Loucy (cell line): ENCODE results near the gene USP34.
"Not testable (repeated sequence)": the region's sequence is repeated elsewhere in the genome, so short reads cannot be mapped to it uniquely, and the experiment has no call there.

Experiments used
- H2AFZ ChIP-seq: fragments of 200-600 bp; sonication (generic); 2 replicates; pipeline ENCODE4 v1.6.0; 2016; ENCODE audit warnings: antibody characterized with exemption, mild to moderate bottlenecking, low read length, moderate library complexity
- H3F3A ChIP-seq: fragments of 200-600 bp; 2 replicates; pipeline ENCODE4 v1.6.0; 2016; ENCODE audit warnings: antibody characterized with exemption, low read depth, mild to moderate bottlenecking
- H3K27me3 ChIP-seq: fragments of 200-600 bp; sonication (generic); 2 replicates; pipeline ENCODE4 v1.6.1; 2014; ENCODE audit warnings: low read length, mild to moderate bottlenecking; ENCODE audit not compliant: insufficient read depth, poor library complexity, severe bottlenecking
- H3K36me3 ChIP-seq: fragments of 200-600 bp; sonication (generic); 2 replicates; pipeline ENCODE4 v1.6.1; 2016; ENCODE audit warnings: low read length; ENCODE audit not compliant: insufficient read depth
- H3K4me1 ChIP-seq: fragments of 200-600 bp; sonication (generic); 2 replicates; pipeline ENCODE4 v1.5.1; 2014; ENCODE audit warnings: low read length, mild to moderate bottlenecking; ENCODE audit not compliant: insufficient read depth, poor library complexity, severe bottlenecking
- H3K4me2 ChIP-seq: fragments of 200-600 bp; sonication (generic); 2 replicates; pipeline ENCODE4 v1.6.0; 2014; ENCODE audit warnings: antibody characterized with exemption, low read length, low read depth, mild to moderate bottlenecking; ENCODE audit not compliant: poor library complexity, severe bottlenecking
- H3K4me3 ChIP-seq: fragments of 200-600 bp; sonication (generic); 2 replicates; pipeline ENCODE4 v1.5.1; 2014; ENCODE audit warnings: low read length, mild to moderate bottlenecking, mixed read lengths; ENCODE audit not compliant: poor library complexity, severe bottlenecking
- H3K79me2 ChIP-seq: fragments of 200-600 bp; sonication (generic); 2 replicates; pipeline ENCODE4 v1.6.1; 2014; ENCODE audit warnings: low read length; ENCODE audit not compliant: insufficient read depth
- H3K9ac ChIP-seq: fragments of 200-600 bp; sonication (generic); 2 replicates; pipeline ENCODE4 v1.6.0; 2014; ENCODE audit warnings: mild to moderate bottlenecking, low read depth, low read length, moderate library complexity; ENCODE audit not compliant: poor library complexity, severe bottlenecking
- H3K9me2 ChIP-seq: fragments of 200-600 bp; sonication (generic); replicated peaks from 2 replicates; pipeline ENCODE4 v1.6.1; 2016; ENCODE audit warnings: low read depth, low read length, mixed read lengths
- H3K9me3 ChIP-seq: fragments of 200-600 bp; sonication (generic); 2 replicates; pipeline ENCODE4 v1.6.1; 2014; ENCODE audit warnings: mild to moderate bottlenecking, antibody characterized with exemption, low read length, low read depth; ENCODE audit not compliant: insufficient read depth
- H4K20me1 ChIP-seq: fragments of 200-600 bp; sonication (generic); 2 replicates; pipeline ENCODE4 v1.6.0; 2014; ENCODE audit warnings: antibody characterized with exemption, low read length, mild to moderate bottlenecking; ENCODE audit not compliant: insufficient read depth, poor library complexity, severe bottlenecking
- EZH2phosphoT487 ChIP-seq: fragments of 200-600 bp; IDR thresholded peaks from 2 replicates; pipeline ENCODE4 v1.6.1; 2018; ENCODE audit warnings: antibody characterized with exemption, mild to moderate bottlenecking, moderate library complexity, borderline replicate concordance
- TF ChIP-seq, protein P1 (sequence below): fragments of 200-600 bp; sonication (generic); conservative IDR thresholded peaks from 2 replicates; pipeline ENCODE4 v1.5.1; 2014; ENCODE audit warnings: mild to moderate bottlenecking, antibody characterized with exemption, low read length

The USP34 gene

DNA sequence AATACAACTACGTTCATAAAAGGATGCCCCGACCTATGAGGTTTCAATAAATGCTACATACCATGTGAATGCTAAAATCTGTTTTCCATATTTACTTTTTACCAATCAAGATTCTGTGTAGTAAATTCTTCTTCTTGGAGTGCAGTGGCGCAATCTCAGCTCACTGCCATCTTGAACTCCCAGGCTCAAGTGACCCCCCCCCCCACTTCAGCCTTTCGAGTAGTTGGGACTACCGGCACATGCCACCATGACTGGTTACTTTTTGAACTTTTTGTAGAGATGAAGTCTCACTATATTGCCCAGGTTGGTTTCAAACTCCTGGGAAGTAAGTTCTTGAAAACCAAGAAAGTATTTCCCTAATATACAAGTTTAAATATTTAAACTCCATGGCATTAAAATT lies 14.4 kb upstream of the USP34 start:
- TF ChIP-seq, protein P1, sequence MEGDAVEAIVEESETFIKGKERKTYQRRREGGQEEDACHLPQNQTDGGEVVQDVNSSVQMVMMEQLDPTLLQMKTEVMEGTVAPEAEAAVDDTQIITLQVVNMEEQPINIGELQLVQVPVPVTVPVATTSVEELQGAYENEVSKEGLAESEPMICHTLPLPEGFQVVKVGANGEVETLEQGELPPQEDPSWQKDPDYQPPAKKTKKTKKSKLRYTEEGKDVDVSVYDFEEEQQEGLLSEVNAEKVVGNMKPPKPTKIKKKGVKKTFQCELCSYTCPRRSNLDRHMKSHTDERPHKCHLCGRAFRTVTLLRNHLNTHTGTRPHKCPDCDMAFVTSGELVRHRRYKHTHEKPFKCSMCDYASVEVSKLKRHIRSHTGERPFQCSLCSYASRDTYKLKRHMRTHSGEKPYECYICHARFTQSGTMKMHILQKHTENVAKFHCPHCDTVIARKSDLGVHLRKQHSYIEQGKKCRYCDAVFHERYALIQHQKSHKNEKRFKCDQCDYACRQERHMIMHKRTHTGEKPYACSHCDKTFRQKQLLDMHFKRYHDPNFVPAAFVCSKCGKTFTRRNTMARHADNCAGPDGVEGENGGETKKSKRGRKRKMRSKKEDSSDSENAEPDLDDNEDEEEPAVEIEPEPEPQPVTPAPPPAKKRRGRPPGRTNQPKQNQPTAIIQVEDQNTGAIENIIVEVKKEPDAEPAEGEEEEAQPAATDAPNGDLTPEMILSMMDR: no peak
- no peak for TF ChIP-seq EZH2phosphoT487
- Histone ChIP-seq H3K4me1 (no peaks in the 10 kb centered on the region), H3K4me3 (no peak overlapping the region), H3K9ac (no peak overlapping the region), H3K36me3 (peaks cover 91% of the 10 kb centered on the region), H3K4me2 (no peak overlapping the region), H3K79me2 (peaks cover 11% of the 10 kb centered on the region; the same call in 1 of the 2 replicates), H3F3A (no peaks in the 10 kb centered on the region), H3K9me3 (no peaks in the 10 kb centered on the region), H2AFZ (no peak overlapping the region), H3K27me3 (no peaks in the 10 kb centered on the region), H3K9me2 (no peaks in the 10 kb centered on the region), H4K20me1 (peaks cover 15% of the 10 kb centered on the region)

DNA sequence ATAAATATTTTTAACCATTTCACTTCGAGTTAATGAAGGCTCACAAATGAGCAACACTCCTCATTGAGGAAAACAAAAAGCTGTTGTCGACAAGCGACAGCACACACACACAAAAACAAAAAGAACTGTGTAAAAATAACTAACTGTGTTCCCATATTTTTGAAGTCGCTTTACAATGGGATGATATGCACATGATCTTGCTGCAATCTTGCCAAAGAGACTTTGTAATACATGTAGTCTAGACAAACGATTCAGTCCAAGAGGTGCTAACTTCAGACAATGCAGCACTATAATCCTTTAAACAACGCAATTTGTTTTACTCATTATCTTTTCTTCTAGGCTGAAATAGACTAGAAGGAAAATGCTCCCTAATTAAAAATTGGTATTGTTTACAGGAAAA lies 7.2 kb upstream of the USP34 start:
- no peak overlapping the region for H2AFZ ChIP-seq
- H3K79me2 ChIP-seq: no peaks in the 10 kb centered on the region
- no peaks in the 10 kb centered on the region for H3K9me3 ChIP-seq
- H3K9ac ChIP-seq: no peak overlapping the region
- peaks cover 12% of the 10 kb centered on the region; the same call in 1 of the 2 replicates for H3F3A ChIP-seq
- no peaks in the 10 kb centered on the region for H3K27me3 ChIP-seq
- peaks cover 58% of the 10 kb centered on the region for H3K36me3 ChIP-seq
- H3K4me1 ChIP-seq: no peaks in the 10 kb centered on the region
- H4K20me1 ChIP-seq: no peaks in the 10 kb centered on the region
- no peak overlapping the region for H3K4me2 ChIP-seq
- no peaks in the 10 kb centered on the region for H3K9me2 ChIP-seq
- TF ChIP-seq EZH2phosphoT487: no peak
- TF ChIP-seq, protein P1: no peak
- no peak overlapping the region for H3K4me3 ChIP-seq

DNA sequence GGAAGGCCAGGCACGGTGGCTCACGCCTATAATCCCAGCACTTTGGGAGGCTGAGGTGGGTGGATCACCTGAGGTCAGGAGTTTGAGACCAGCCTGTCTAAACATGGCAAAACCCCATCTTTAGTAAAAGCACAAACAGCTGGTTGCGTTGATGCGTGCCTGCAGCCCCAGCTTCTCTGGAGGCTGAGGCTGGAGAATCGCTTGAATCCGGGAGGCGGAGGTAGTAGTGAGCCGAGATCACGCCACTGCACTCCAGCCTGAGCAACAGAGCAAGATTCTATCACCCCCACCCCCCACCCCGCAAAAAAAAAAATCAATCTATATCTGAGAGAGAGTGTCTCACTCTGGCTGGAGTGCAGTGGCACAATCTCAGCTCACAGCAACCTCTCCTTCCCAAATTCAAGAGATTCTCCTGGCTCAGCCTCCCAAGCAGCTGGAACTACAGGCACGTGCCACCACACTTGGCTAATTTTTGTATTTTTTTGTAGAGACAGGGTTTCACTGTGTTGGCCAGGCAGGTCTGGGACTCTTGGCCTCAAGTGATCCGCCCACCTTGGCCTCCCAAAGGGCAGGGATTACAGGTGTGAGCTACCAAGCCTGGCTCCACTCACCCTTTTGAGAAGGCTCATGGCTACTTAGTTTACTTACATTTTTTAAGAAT lies 6.2 kb upstream of the USP34 start:
- H3K9ac ChIP-seq, H3K4me1 ChIP-seq, H3K4me2 ChIP-seq, H3K79me2 ChIP-seq, H2AFZ ChIP-seq, H3K9me3 ChIP-seq, H3K4me3 ChIP-seq, H3K27me3 ChIP-seq, H3K9me2 ChIP-seq, H4K20me1 ChIP-seq: not testable (repeated sequence)
- Histone ChIP-seq H3K36me3 (peaks cover 48% of the 10 kb centered on the region), H3F3A (peaks cover 12% of the 10 kb centered on the region; the same call in 1 of the 2 replicates)
